ENCODE data around the gene PNLIPRP3.

DNA sequence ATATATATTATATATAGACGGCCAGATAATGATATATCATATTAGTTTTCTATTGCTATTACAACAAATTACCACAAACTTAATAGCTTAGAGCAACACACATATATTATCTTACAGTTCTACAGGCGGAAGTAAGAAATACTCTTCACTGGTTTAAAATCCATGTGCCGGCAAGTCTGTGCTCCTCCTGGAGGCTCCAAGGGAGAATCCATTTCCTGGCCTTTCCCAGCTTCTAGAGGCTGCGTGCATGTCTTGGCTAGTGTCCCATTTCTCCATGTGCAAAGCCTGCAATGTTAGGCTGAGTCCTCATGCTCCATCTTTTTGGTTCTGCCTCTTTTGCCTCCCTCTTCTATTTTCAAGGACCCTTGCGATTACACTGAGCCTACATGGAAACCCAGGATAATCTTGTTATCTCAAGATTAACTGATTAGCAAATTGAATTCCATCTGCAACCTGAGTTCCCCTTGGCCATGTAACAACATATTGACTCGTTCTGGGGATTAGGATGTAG is 23.9 kb upstream of the PNLIPRP3 start:
- TF ChIP-seq, protein P1, sequence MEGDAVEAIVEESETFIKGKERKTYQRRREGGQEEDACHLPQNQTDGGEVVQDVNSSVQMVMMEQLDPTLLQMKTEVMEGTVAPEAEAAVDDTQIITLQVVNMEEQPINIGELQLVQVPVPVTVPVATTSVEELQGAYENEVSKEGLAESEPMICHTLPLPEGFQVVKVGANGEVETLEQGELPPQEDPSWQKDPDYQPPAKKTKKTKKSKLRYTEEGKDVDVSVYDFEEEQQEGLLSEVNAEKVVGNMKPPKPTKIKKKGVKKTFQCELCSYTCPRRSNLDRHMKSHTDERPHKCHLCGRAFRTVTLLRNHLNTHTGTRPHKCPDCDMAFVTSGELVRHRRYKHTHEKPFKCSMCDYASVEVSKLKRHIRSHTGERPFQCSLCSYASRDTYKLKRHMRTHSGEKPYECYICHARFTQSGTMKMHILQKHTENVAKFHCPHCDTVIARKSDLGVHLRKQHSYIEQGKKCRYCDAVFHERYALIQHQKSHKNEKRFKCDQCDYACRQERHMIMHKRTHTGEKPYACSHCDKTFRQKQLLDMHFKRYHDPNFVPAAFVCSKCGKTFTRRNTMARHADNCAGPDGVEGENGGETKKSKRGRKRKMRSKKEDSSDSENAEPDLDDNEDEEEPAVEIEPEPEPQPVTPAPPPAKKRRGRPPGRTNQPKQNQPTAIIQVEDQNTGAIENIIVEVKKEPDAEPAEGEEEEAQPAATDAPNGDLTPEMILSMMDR (IDR thresholded peaks at IDR 0.05), result no peak
- TF ChIP-seq POLR2A (IDR thresholded peaks at IDR 0.05), result no peak
